ENCODE measurements around the gene BBS4.

DNA sequence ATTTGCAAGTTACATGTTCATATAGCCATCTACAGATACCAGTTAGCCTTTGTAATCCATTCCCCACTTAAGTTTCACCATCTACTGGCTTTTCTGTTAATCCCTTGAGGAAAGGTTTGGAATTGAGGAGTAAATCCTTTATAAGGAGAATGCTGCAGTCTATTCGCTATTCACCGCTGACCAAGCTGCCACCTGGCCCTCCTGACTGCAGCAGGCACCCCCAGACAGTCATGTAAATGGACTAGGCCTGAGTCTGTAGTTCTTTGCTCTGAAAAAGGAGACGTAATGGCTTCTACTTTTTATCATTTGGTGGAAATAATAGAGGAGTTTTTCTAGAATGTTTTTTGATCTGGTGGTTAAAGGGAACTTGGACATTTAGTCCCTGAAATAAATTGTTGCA lies 3.2 kb upstream of the BBS4 start:
- TF ChIP-seq, protein P1, sequence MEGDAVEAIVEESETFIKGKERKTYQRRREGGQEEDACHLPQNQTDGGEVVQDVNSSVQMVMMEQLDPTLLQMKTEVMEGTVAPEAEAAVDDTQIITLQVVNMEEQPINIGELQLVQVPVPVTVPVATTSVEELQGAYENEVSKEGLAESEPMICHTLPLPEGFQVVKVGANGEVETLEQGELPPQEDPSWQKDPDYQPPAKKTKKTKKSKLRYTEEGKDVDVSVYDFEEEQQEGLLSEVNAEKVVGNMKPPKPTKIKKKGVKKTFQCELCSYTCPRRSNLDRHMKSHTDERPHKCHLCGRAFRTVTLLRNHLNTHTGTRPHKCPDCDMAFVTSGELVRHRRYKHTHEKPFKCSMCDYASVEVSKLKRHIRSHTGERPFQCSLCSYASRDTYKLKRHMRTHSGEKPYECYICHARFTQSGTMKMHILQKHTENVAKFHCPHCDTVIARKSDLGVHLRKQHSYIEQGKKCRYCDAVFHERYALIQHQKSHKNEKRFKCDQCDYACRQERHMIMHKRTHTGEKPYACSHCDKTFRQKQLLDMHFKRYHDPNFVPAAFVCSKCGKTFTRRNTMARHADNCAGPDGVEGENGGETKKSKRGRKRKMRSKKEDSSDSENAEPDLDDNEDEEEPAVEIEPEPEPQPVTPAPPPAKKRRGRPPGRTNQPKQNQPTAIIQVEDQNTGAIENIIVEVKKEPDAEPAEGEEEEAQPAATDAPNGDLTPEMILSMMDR (IDR thresholded peaks at IDR 0.05) = no peak
- TF ChIP-seq EP300 (IDR thresholded peaks at IDR 0.05) (no peak), POLR2A (IDR thresholded peaks at IDR 0.05) (no peak)
